Activated naive CD4-positive, alpha-beta T cell treated with anti-CD3 and anti-CD28 coated beads for 36 hours (primary cell): ENCODE data around the gene STOM. TPM values are rescaled to one million over a fixed set of nuclear protein-coding genes. Genes with fewer than 3 reads are reported as not detected.

Experiments used
- CTCF ChIA-PET: fragments of 350-600 bp; sonication (Branson Sonifier 250); formaldehyde crosslinking; loops from one replicate; lab custom pipeline; 2021; ENCODE audit warnings: antibody characterized with exemption; lab: Charles Lee
- DNase-seq: peaks from one replicate; pipeline ENCODE4 v3.0.0-alpha.2; 2020
- H3K27ac Mint-ChIP-seq: one replicate; pipeline ENCODE4 v1.8.0; 2021; ENCODE audit warnings: mild to moderate bottlenecking, mixed read lengths
- H3K27me3 Mint-ChIP-seq: one replicate; pipeline ENCODE4 v1.8.0; 2021; ENCODE audit warnings: low read depth, mixed read lengths
- H3K36me3 Mint-ChIP-seq: one replicate; pipeline ENCODE4 v1.8.0; 2021; ENCODE audit warnings: low read depth, mixed read lengths
- H3K4me1 Mint-ChIP-seq: one replicate; pipeline ENCODE4 v1.8.0; 2021; ENCODE audit warnings: low read depth, mixed read lengths
- H3K4me3 Mint-ChIP-seq: one replicate; pipeline ENCODE4 v1.8.0; 2021; ENCODE audit warnings: mild to moderate bottlenecking, moderate library complexity, mixed read lengths
- H3K9me3 Mint-ChIP-seq: one replicate; pipeline ENCODE4 v1.8.0; 2021; ENCODE audit warnings: mixed read lengths
- intact Hi-C: fragments of 100-400 bp; cut with micrococcal nuclease; formaldehyde crosslinking; loops from one replicate; pipeline ENCODE4 v1.15.1; 2023
- total RNA-seq, 2 experiments: library from RNA; stranded (reverse); gene quantifications; one replicate each; pipeline ENCODE4 v1.2.3, GENCODE V29; 2021

STOM gene
- total RNA-seq, 2 experiments from 2014 or later: 34.0 to 37.7 TPM

GRCh38 chr9:121302786-121303185 lies 67.3 kb downstream of the STOM start:
- H3K4me3 Mint-ChIP-seq: no peak overlapping the region
- intact Hi-C loops: no loop called here
- no peak for DNase-seq
- peaks cover 15% of the 10 kb centered on the region for H3K4me1 Mint-ChIP-seq
- no peaks in the 10 kb centered on the region for H3K9me3 Mint-ChIP-seq
- no peaks in the 10 kb centered on the region for H3K36me3 Mint-ChIP-seq
- H3K27ac Mint-ChIP-seq: no peak overlapping the region
- H3K27me3 Mint-ChIP-seq: peaks cover 13% of the 10 kb centered on the region
- CTCF ChIA-PET: no interaction called here

- Mint-ChIP-seq H3K27me3 (peaks cover 13% of the 10 kb centered on the region), H3K9me3 (no peaks in the 10 kb centered on the region), H3K36me3 (no peaks in the 10 kb centered on the region), H3K4me1 (peaks cover 15% of the 10 kb centered on the region), H3K27ac (no peak overlapping the region), H3K4me3 (no peak overlapping the region)
- no peak for DNase-seq
- intact Hi-C loops: no loop called here
- CTCF ChIA-PET: interaction anchor here (0.7 kb wide), 1 partner anchor 90 kb away, joined by 3 read pairs; no protein-coding TSS in a partner anchor
These were observed 67.7 kb downstream of the STOM start for GRCh38 chr9:121302341-121302740.

GRCh38 chr9:121301881-121302286 lies 68.2 kb downstream of the STOM start:
- peaks cover 15% of the 10 kb centered on the region for H3K4me1 Mint-ChIP-seq
- no peak for DNase-seq
- H3K27me3 Mint-ChIP-seq: peaks cover 13% of the 10 kb centered on the region
- no peak overlapping the region for H3K27ac Mint-ChIP-seq
- H3K4me3 Mint-ChIP-seq: no peak overlapping the region
- intact Hi-C loops: no loop called here
- H3K36me3 Mint-ChIP-seq: no peaks in the 10 kb centered on the region
- CTCF ChIA-PET: interaction anchor here (0.7 to 2.5 kb wide), 2 partner anchors 23 to 90 kb away, joined by 3 to 9 read pairs; no protein-coding TSS in a partner anchor
- no peaks in the 10 kb centered on the region for H3K9me3 Mint-ChIP-seq

- DNase-seq: no peak
- Mint-ChIP-seq H3K36me3 (no peaks in the 10 kb centered on the region), H3K27ac (no peak overlapping the region), H3K9me3 (no peaks in the 10 kb centered on the region), H3K4me1 (peaks cover 15% of the 10 kb centered on the region), H3K27me3 (peaks cover 13% of the 10 kb centered on the region), H3K4me3 (peak overlapping the region; percentile 62)
- CTCF ChIA-PET: interaction anchor here (2.5 kb wide), 1 partner anchor 22 kb away, joined by 9 read pairs; no protein-coding TSS in a partner anchor
- intact Hi-C loops: no loop called here
These were observed 69.5 kb downstream of the STOM start for GRCh38 chr9:121300283-121301119.

GRCh38 chr9:121299467-121300282 lies 70.4 kb downstream of the STOM start:
- no peak for DNase-seq
- Mint-ChIP-seq H3K4me1 (peaks cover 15% of the 10 kb centered on the region), H3K36me3 (no peaks in the 10 kb centered on the region), H3K27me3 (peaks cover 13% of the 10 kb centered on the region), H3K27ac (no peak overlapping the region), H3K9me3 (no peaks in the 10 kb centered on the region), H3K4me3 (peak overlapping the region; percentile 62)
- CTCF ChIA-PET: interaction anchor here (1.0 to 2.5 kb wide), 5 partner anchors 16 to 87 kb away, joined by 3 to 9 read pairs (median 4); no protein-coding TSS in a partner anchor
- intact Hi-C loops: loop anchor here (5.0 kb wide), 1 partner anchor 87 kb away; no protein-coding TSS in a partner anchor

GRCh38 chr9:121298689-121299466 lies 71.2 kb downstream of the STOM start:
- H3K27me3 Mint-ChIP-seq: peaks cover 13% of the 10 kb centered on the region
- CTCF ChIA-PET: interaction anchor here (1.0 to 1.4 kb wide), 4 partner anchors 17 to 86 kb away, joined by 3 to 5 read pairs (median 4); no protein-coding TSS in a partner anchor
- H3K9me3 Mint-ChIP-seq: no peaks in the 10 kb centered on the region
- H3K4me3 Mint-ChIP-seq: peak overlapping the region; percentile 57
- H3K4me1 Mint-ChIP-seq: peaks cover 15% of the 10 kb centered on the region
- H3K36me3 Mint-ChIP-seq: no peaks in the 10 kb centered on the region
- H3K27ac Mint-ChIP-seq: no peak overlapping the region
- DNase-seq: no peak
- intact Hi-C loops: loop anchor here (5.0 kb wide), 1 partner anchor 87 kb away; no protein-coding TSS in a partner anchor

- no peak for DNase-seq
- Mint-ChIP-seq H3K9me3 (no peaks in the 10 kb centered on the region), H3K36me3 (no peaks in the 10 kb centered on the region), H3K4me1 (peaks cover 15% of the 10 kb centered on the region), H3K4me3 (no peak overlapping the region), H3K27ac (no peak overlapping the region), H3K27me3 (peaks cover 13% of the 10 kb centered on the region)
- intact Hi-C loops: loop anchor here (5.0 kb wide), 1 partner anchor 86 kb away; no protein-coding TSS in a partner anchor
- CTCF ChIA-PET: interaction anchor here (1.4 kb wide), 1 partner anchor 19 kb away, joined by 4 read pairs; no protein-coding TSS in a partner anchor
These were observed 72.0 kb downstream of the STOM start for GRCh38 chr9:121298016-121298538.

- Mint-ChIP-seq H3K4me1 (peaks cover 15% of the 10 kb centered on the region), H3K27me3 (peaks cover 13% of the 10 kb centered on the region), H3K9me3 (no peaks in the 10 kb centered on the region), H3K27ac (no peak overlapping the region), H3K36me3 (no peaks in the 10 kb centered on the region), H3K4me3 (no peak overlapping the region)
- intact Hi-C loops: loop anchor here (5.0 kb wide), 1 partner anchor 85 kb away; no protein-coding TSS in a partner anchor
- CTCF ChIA-PET: no interaction called here
- no peak for DNase-seq
These were observed 72.7 kb downstream of the STOM start for GRCh38 chr9:121297389-121297788.

GRCh38 chr9:121296213-121297127 lies 73.6 kb downstream of the STOM start:
- Mint-ChIP-seq H3K9me3 (no peaks in the 10 kb centered on the region), H3K27me3 (peaks cover 13% of the 10 kb centered on the region), H3K4me3 (no peak overlapping the region), H3K4me1 (peaks cover 15% of the 10 kb centered on the region), H3K36me3 (no peaks in the 10 kb centered on the region), H3K27ac (no peak overlapping the region)
- intact Hi-C loops: loop anchor here (5.0 kb wide), 1 partner anchor 84 kb away; no protein-coding TSS in a partner anchor
- no peak for DNase-seq
- CTCF ChIA-PET: no interaction called here

- CTCF ChIA-PET: no interaction called here
- DNase-seq: no peak
- H3K27ac Mint-ChIP-seq: no peak overlapping the region
- peaks cover 13% of the 10 kb centered on the region for H3K27me3 Mint-ChIP-seq
- no peaks in the 10 kb centered on the region for H3K9me3 Mint-ChIP-seq
- intact Hi-C loops: loop anchor here (5.0 kb wide), 1 partner anchor 83 kb away; no protein-coding TSS in a partner anchor
- no peaks in the 10 kb centered on the region for H3K36me3 Mint-ChIP-seq
- H3K4me1 Mint-ChIP-seq: peaks cover 15% of the 10 kb centered on the region
- no peak overlapping the region for H3K4me3 Mint-ChIP-seq
These were observed 74.3 kb downstream of the STOM start for GRCh38 chr9:121295662-121296191.
